Neural progenitor cell (in vitro differentiated cells): ENCODE results near the gene OR2F1. TPM values are rescaled to one million over a fixed set of nuclear protein-coding genes. Genes with fewer than 3 reads are reported as not detected.

Experiments used
- DNase-seq: peaks from one replicate; pipeline ENCODE4 v3.0.0-alpha.2; 2016; ENCODE audit warnings: low spot score
- H2AFZ ChIP-seq: fragments of 200-600 bp; sonication (generic); replicated peaks from 2 replicates; pipeline ENCODE4 v1.6.1; 2016; ENCODE audit warnings: antibody characterized with exemption
- H3F3A ChIP-seq: fragments of 200-600 bp; sonication (generic); 2 replicates; pipeline ENCODE4 v1.6.1; 2016; ENCODE audit warnings: antibody characterized with exemption, low read depth
- H3K27ac ChIP-seq: fragments of 200-600 bp; sonication (generic); 2 replicates; pipeline ENCODE4 v1.5.1; 2016; ENCODE audit warnings: mild to moderate bottlenecking
- H3K27me3 ChIP-seq: fragments of 200-600 bp; sonication (generic); 2 replicates; pipeline ENCODE4 v1.6.1; 2016; ENCODE audit warnings: mild to moderate bottlenecking, moderate library complexity
- H3K36me3 ChIP-seq: fragments of 200-600 bp; sonication (generic); 2 replicates; pipeline ENCODE4 v1.5.1; 2016
- H3K4me1 ChIP-seq: fragments of 200-600 bp; sonication (generic); 2 replicates; pipeline ENCODE4 v1.6.1; 2016; ENCODE audit warnings: mixed run types
- H3K4me2 ChIP-seq: fragments of 200-600 bp; sonication (generic); 2 replicates; pipeline ENCODE4 v1.6.1; 2016
- H3K4me3 ChIP-seq: fragments of 200-600 bp; sonication (generic); 2 replicates; pipeline ENCODE4 v1.5.1; 2016
- H3K79me2 ChIP-seq: fragments of 200-600 bp; sonication (generic); 2 replicates; pipeline ENCODE4 v1.6.1; 2016; ENCODE audit warnings: low read depth
- H3K9ac ChIP-seq: fragments of 200-600 bp; sonication (generic); 2 replicates; pipeline ENCODE4 v1.6.1; 2016
- H3K9me3 ChIP-seq: fragments of 200-600 bp; sonication (generic); 2 replicates; pipeline ENCODE4 v1.5.1; 2016; ENCODE audit warnings: low read depth
- H4K20me1 ChIP-seq: fragments of 200-600 bp; sonication (generic); 2 replicates; pipeline ENCODE4 v1.6.1; 2016; ENCODE audit warnings: low read depth
- H3K27ac Mint-ChIP-seq: 3 replicates; pipeline ENCODE4 v1.8.0; 2021; ENCODE audit warnings: mixed read lengths
- H3K27me3 Mint-ChIP-seq: 2 replicates; pipeline ENCODE4 v1.8.0; 2022; ENCODE audit warnings: low read depth, mild to moderate bottlenecking, inconsistent platforms, moderate library complexity, mixed read lengths; ENCODE audit not compliant: insufficient read depth
- H3K36me3 Mint-ChIP-seq: 3 replicates; pipeline ENCODE4 v1.8.0; 2021; ENCODE audit warnings: mixed read lengths
- H3K4me1 Mint-ChIP-seq: 3 replicates; pipeline ENCODE4 v1.8.0; 2021; ENCODE audit warnings: mixed read lengths
- H3K4me3 Mint-ChIP-seq: 3 replicates; pipeline ENCODE4 v1.8.0; 2021; ENCODE audit warnings: mild to moderate bottlenecking, moderate library complexity, mixed read lengths
- H3K9me3 Mint-ChIP-seq: 3 replicates; pipeline ENCODE4 v1.8.0; 2020; ENCODE audit warnings: mixed read lengths
- EZH2 ChIP-seq: fragments of 200-600 bp; sonication (generic); IDR thresholded peaks from 2 replicates; pipeline ENCODE4 v1.6.1; 2017; ENCODE audit warnings: antibody characterized with exemption, mild to moderate bottlenecking, moderate library complexity
- EZH2phosphoT487 ChIP-seq: fragments of 200-600 bp; sonication (generic); IDR thresholded peaks from 2 replicates; pipeline ENCODE4 v1.6.1; 2017; ENCODE audit warnings: antibody characterized with exemption
- total RNA-seq: library from RNA; depleted of rRNA; stranded (reverse); fragments of >200 nt; gene quantifications from 2 replicates; pipeline ENCODE4 v1.2.3, GENCODE V29; 2015; ENCODE audit warnings: low replicate concordance
- TF ChIP-seq, protein P1 (sequence below): fragments of 200-600 bp; sonication (generic); IDR thresholded peaks from 2 replicates; pipeline ENCODE4 v1.5.1; 2017; ENCODE audit warnings: antibody characterized with exemption, mild to moderate bottlenecking

The OR2F1 gene
- total RNA-seq, 1 donor from 2014 or later, result not detected

DNA sequence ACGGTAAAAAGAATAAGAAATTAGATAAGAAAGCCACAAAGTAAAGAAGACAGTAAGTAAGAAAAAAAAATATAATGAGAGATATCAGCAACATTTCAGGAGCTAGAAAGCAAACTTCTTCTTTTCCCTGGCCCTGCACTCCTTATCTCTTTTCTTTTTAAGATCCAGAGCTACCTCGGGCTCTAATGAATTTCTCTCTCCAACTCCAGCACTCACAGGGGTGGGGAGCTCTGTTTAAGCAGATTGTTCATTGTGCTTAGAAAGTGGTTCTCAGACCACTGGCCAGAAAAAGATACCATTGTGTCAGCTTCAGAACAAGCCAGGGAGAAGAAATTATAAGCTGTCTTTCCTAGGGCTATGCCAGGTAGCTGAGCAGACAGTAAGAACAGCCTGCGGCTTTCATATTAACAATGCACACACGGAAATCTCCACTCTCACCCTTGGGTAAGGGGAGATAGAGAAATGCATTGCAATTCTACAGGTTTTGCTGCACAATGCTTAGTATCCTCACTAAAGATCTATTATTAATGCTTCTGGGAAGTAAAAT is 19.3 kb downstream of the OR2F1 start:
- peaks cover 7% of the 10 kb centered on the region for H3K4me1 ChIP-seq
- H3K4me2 ChIP-seq, result no peak overlapping the region
- Mint-ChIP-seq H3K4me1 (no peaks in the 10 kb centered on the region), H3K27me3 (peaks cover 3% of the 10 kb centered on the region), H3K4me3 (no peak overlapping the region), H3K36me3 (no peaks in the 10 kb centered on the region), H3K9me3 (no peaks in the 10 kb centered on the region), H3K27ac (no peak overlapping the region)
- H3K36me3 ChIP-seq, result no peaks in the 10 kb centered on the region
- no peak overlapping the region for H2AFZ ChIP-seq
- no peaks in the 10 kb centered on the region for H3K79me2 ChIP-seq
- H3K4me3 ChIP-seq, result no peak overlapping the region
- no peaks in the 10 kb centered on the region for H3K27me3 ChIP-seq
- no peak overlapping the region for H3K9ac ChIP-seq
- H4K20me1 ChIP-seq, result no peaks in the 10 kb centered on the region
- H3K9me3 ChIP-seq, result no peaks in the 10 kb centered on the region
- DNase-seq, result peak; percentile 15
- TF ChIP-seq EZH2 (no peak), EZH2phosphoT487 (no peak)
- TF ChIP-seq, protein P1, sequence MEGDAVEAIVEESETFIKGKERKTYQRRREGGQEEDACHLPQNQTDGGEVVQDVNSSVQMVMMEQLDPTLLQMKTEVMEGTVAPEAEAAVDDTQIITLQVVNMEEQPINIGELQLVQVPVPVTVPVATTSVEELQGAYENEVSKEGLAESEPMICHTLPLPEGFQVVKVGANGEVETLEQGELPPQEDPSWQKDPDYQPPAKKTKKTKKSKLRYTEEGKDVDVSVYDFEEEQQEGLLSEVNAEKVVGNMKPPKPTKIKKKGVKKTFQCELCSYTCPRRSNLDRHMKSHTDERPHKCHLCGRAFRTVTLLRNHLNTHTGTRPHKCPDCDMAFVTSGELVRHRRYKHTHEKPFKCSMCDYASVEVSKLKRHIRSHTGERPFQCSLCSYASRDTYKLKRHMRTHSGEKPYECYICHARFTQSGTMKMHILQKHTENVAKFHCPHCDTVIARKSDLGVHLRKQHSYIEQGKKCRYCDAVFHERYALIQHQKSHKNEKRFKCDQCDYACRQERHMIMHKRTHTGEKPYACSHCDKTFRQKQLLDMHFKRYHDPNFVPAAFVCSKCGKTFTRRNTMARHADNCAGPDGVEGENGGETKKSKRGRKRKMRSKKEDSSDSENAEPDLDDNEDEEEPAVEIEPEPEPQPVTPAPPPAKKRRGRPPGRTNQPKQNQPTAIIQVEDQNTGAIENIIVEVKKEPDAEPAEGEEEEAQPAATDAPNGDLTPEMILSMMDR, result no peak
- H3F3A ChIP-seq, result no peaks in the 10 kb centered on the region
- H3K27ac ChIP-seq, result no peak overlapping the region

DNA sequence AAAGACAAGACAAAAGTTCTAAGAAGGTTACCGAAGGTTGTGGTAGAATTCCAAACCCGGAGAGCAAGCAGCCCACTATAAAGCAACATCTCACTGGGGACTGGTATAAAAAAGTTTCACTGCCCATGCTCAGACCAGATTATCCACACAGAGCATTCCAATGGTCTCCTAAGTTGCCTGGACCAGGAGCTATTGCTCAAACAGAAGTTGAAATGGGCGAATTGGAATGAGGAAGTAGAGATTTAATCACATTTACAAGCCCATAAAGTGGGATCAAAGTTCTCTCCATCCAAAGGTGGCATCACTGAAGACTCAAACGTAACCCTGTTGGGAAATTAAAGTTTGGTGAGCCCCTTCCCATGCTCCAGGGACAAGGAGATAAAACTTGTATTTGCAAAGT is 19.8 kb downstream of the OR2F1 start:
- DNase-seq, result no peak
- Histone ChIP-seq H3K4me3 (no peak overlapping the region), H3F3A (no peaks in the 10 kb centered on the region), H4K20me1 (no peaks in the 10 kb centered on the region), H2AFZ (no peak overlapping the region), H3K79me2 (no peaks in the 10 kb centered on the region), H3K27ac (no peak overlapping the region), H3K27me3 (no peaks in the 10 kb centered on the region), H3K4me1 (peaks cover 7% of the 10 kb centered on the region), H3K4me2 (no peak overlapping the region), H3K9ac (no peak overlapping the region), H3K36me3 (no peaks in the 10 kb centered on the region), H3K9me3 (no peaks in the 10 kb centered on the region)
- Mint-ChIP-seq H3K27ac (no peak overlapping the region), H3K4me1 (no peaks in the 10 kb centered on the region), H3K4me3 (no peak overlapping the region), H3K36me3 (no peaks in the 10 kb centered on the region), H3K9me3 (no peaks in the 10 kb centered on the region), H3K27me3 (peaks cover 3% of the 10 kb centered on the region)
- TF ChIP-seq, protein P1, result no peak
- TF ChIP-seq EZH2phosphoT487 (no peak), EZH2 (no peak)

DNA sequence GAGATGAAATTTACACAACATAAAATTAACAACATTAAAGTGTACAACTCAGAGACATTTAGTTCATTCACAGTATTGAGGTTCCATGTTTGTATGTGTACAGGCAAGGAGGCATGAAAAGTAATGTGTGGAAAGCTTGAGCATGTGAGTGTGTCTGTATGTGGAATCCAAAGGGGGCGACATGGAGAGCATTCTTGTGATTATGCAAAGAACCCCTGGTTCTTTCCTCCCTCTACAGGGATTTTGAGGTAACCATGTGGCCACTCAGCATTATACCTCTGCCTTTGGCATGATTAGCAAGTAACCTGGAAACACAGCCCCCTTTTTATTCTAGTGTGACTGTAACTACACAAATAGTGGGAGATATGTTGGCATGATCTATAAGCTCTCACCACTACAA is 21.0 kb downstream of the OR2F1 start:
- Mint-ChIP-seq H3K4me1 (no peaks in the 10 kb centered on the region), H3K27me3 (peaks cover 3% of the 10 kb centered on the region), H3K27ac (no peak overlapping the region), H3K4me3 (no peak overlapping the region), H3K36me3 (no peaks in the 10 kb centered on the region), H3K9me3 (no peaks in the 10 kb centered on the region)
- no peak overlapping the region for H3K27ac ChIP-seq
- peak; percentile 40 for DNase-seq
- no peak overlapping the region for H2AFZ ChIP-seq
- peaks cover 7% of the 10 kb centered on the region for H3K4me1 ChIP-seq
- TF ChIP-seq EZH2phosphoT487 (no peak), EZH2 (no peak)
- TF ChIP-seq, protein P1, result peak; percentile 29
- no peaks in the 10 kb centered on the region for H3K36me3 ChIP-seq
- no peak overlapping the region for H3K9ac ChIP-seq
- no peaks in the 10 kb centered on the region for H4K20me1 ChIP-seq
- H3K4me2 ChIP-seq, result no peak overlapping the region
- no peaks in the 10 kb centered on the region for H3K79me2 ChIP-seq
- no peaks in the 10 kb centered on the region for H3K9me3 ChIP-seq
- H3K4me3 ChIP-seq, result no peak overlapping the region
- H3K27me3 ChIP-seq, result no peaks in the 10 kb centered on the region
- no peaks in the 10 kb centered on the region for H3F3A ChIP-seq
